OCI-M1 (cell line): ENCODE data around the gene PP2D1.
"Not testable (repeated sequence)": the region's sequence is repeated elsewhere in the genome, so short reads cannot be mapped to it uniquely, and the experiment has no call there.

Source experiments
- DNase-seq: peaks from one replicate; lab custom pipeline; 2025; lab: John Stamatoyannopoulos, UW

PP2D1 gene

DNA sequence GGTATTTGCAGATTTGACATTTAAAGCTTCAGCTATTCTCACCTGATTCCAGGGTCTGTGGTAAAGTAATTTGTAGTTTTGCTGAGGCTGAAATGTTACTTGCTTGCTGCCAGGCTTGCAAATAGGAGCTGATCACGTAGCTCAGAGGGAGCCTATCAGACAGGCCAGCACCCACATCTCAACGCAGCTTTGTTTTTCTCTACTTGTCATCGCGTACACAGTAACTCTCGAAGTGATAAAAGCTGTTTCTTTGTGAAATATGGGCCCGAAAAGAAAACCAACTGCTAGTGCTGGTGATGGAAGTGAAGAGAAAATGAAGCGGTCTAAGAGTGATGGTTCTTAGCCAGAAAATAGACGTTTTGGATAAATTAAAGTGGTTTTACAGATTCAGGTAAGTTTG is 41.7 kb downstream of the PP2D1 start:
- no peak for DNase-seq

DNA sequence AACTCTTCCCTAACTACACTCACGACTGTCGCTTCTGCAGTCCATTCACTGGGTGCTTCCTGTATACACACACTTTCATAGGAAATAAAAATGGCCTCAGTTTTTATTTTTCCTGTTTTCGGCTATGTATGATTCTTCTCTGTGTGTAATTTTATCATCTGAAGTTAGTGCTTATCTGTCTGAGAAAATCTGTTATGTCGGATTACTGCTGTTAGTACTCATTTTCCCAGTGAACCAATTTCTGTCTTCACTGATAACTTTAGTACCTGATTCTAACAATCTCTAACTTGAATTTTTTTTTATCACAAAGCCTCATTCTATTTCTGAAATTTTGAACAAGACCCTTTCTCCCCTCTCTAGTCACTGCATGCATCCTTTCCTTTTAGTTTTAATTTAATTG is 44.3 kb downstream of the PP2D1 start:
- DNase-seq: peak; percentile 14

DNA sequence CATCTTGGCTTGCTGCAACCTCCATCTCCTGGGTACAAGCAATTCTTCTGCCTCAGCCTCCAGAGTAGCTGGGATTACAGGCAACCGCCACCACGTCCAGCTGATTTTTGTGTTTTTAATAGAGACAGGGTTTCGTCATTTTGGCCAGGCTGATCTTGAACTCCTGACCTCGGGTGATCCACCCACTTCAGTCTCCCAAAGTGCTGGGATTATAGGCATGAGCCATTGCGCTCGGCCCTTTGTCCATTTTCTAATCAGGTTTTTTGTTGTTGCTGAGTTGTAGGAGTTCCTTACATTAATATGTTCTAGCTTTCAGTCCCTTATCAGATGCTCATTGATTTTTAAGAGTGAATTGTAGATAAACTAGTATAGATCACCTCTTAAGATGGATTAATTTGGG is 44.9 kb downstream of the PP2D1 start:
- DNase-seq: no peak

DNA sequence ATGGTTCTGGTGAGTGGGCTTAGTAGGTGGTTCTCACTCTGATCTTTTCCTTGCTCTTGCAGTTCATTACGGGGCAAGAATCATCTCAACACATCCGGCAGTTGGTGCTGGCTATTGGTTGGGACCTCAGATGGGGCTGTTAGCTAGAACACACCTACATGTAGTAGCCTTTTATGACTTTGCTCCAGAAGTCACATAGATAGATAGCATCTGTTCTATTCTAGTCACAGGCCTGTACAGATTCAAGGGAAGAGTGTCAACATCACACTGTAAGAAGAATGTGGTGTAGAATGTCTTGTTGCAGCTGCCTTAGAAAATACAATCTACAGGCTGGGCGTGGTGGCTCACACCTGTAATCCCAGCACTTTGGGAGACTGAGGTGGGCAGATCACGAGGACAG is 50.1 kb downstream of the PP2D1 start:
- DNase-seq: no peak

DNA sequence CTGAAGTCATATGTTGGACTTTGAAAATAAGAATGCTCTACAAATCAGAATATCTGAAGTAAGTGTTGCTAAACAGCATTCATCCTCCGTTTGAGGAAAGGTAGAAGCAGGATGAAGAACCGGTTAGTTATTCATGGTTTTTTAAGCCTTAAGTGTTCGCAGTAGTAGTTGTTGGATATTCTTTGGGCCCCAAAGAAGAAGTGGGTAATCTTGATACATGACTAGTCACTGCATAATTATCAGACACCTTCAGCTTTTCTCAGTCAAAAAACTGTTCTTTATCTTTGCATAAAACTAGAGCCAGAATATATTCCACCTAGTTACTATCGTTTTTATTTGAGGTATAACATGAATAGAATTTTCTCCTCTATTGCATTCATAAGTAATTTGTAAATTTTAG is 51.4 kb downstream of the PP2D1 start:
- peak; percentile 32 for DNase-seq

DNA sequence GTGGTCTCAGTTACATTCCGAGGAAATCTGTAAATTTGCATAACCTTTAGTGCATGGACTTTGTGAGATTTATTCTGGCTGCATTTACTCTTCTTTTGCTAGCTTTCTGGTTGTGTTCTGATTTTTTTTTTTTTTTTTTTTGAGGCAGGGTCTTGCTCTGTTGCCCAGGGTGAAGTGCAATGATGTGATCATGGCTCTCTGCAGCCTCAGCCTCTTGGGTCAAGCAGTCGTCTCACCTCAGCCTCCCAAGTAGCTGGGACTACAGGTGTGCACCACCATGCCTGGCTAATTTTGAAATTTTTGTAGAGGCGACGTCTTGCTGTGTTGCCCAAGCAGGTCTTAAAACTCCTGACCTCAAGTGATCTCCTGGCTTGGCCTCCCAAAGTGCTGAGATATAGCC is 52.6 kb downstream of the PP2D1 start:
- no peak for DNase-seq

DNA sequence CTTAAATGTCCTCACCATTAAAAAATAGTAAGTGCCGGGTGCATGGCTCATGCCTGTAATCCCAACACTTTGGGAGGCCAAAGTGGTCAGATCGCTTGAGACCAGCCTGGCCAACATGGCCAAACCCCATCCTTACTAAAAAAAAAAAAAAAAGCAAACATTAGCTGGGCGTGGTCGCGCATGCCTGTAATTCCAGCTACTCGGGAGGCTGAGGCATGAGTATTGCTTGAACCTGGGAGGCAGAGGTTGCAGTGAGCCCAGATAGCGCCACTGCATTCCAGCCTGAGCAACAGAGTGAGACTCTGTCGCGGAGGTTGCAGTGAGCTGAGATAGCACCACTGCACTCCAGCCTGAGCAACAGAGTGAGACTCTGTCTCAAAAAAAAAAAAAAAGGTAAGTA is 54.7 kb downstream of the PP2D1 start:
- not testable (repeated sequence) for DNase-seq

DNA sequence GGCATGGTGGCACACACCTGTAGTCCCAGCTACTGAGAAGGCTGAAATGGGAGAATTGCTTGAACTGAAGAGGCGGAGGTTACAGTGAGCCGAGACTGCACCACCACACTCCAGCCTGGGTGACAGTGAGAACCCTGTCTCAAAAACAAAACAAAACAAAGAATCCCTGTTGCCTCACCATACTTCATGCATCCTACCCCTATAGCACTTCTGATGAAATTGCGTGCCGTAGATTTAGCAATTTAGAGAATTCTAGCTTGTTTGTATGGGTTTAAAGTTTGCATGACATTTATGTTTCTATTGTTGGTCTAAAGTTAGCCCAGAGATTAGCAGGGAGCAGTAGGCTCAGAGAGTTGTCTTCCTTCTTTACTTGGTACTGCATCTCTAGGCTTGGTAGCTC is 57.4 kb downstream of the PP2D1 start:
- no peak for DNase-seq

DNA sequence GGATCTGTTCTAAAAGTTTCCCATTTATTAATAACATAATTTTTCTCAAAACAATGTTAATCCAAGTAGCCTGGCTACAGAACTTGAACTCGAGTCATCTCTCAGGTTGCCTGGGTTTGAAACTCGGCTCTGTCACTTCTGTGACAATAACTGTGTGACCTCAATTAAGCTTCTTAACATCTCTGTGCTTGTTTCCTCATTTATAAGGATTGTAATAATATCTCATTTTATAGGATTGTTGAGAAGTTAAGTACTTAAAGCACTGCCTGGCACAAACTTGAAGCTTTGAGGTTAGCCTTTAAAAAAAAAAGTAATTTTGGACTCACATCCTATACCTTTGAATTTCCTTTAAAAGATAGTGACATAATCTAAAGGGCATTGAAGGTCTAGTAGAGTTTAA is 61.7 kb downstream of the PP2D1 start:
- DNase-seq: no peak

DNA sequence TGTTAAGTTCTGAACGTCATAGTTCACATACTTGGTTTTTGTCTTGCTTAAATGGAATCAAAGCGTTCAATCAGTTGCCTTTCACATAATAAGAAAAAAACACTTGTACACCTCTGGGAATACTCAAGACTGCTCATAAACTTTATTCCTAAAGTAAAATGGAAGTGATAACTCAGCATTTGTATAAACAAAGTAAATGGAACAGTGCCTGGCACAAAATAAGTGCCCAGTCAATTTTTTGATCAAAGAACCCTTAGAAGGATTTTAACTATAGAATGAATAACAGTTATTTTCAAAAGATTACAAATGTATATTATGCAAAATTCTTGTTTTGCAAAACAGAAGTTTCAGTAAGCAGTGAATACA is 63.9 kb downstream of the PP2D1 start:
- no peak for DNase-seq

DNA sequence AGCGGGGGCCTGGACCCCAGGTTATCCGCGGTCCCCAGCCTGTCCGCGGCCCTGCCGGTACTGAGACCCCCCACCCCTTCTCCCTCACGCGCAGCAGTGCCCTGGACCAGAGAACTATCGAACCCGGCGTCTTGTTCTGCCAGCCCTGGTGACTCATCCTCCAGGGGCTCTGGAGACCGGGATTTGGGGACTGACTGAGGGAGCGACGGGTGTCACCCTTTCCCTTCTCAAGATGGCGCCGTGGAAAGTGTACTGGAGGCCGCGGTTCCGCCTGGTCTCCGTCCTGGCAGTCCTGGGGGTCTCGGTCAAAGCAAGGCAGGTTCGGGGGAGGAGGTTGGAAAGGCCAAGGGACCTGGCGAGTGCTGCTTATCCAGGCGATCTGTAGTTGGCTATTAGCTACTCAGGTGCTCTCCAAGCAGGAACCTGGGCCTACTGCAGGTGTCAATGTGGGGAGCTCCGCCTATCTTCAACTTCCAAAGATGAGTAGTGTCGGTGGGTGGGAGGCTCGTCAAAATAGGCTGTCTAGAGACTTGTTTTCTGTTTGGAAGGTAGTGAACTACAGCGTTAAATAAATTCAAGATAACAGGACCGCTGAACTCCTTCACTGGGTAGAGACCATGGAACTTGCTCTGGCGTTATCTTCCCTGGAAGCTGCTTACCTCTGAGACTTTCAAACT is 64.4 kb downstream of the PP2D1 start:
- DNase-seq: peak; percentile 78

DNA sequence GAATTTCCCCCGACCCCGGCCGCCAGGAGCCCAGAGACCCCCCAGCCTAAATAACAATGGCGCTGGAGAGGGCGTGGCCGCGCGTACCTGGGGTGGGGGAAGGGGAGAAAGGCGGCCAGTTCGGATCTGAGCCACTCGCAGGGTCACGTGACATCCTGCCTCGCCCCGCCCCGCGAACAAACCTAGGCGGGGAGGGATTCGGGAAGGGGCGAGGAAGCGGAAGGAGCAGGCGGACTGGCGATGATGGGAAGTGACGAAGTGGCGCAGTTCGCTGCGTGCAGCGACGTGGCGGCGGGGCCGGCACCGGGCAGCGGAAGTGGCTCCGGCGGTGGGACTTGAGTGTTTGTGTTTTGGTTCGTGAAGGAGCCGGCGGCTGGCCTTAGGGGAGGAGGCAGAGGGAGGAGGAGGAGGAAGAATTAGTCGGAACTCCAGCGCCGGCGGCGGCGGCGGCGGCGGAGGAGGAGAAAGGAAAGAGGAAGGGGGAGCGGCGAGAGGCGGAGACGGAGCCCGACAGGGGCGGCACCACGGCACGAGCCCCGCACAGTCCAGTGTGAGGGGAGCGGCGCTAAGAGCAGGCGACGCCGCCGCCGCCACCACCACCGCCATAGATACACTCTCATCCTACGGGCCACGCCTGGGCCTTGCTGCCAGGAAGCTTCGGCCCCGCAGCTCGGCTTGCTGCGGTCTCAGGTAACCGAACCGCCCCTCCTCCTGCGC is 65.1 kb downstream of the PP2D1 start, which contains the start of gene RAB5A:
Gene RAB5A, plus strand, starts transcription at position 266 of the 717 bp plus-strand sequence. CDS start 3,802 bp downstream, outside the sequence.
- DNase-seq: peak; percentile 99

DNA sequence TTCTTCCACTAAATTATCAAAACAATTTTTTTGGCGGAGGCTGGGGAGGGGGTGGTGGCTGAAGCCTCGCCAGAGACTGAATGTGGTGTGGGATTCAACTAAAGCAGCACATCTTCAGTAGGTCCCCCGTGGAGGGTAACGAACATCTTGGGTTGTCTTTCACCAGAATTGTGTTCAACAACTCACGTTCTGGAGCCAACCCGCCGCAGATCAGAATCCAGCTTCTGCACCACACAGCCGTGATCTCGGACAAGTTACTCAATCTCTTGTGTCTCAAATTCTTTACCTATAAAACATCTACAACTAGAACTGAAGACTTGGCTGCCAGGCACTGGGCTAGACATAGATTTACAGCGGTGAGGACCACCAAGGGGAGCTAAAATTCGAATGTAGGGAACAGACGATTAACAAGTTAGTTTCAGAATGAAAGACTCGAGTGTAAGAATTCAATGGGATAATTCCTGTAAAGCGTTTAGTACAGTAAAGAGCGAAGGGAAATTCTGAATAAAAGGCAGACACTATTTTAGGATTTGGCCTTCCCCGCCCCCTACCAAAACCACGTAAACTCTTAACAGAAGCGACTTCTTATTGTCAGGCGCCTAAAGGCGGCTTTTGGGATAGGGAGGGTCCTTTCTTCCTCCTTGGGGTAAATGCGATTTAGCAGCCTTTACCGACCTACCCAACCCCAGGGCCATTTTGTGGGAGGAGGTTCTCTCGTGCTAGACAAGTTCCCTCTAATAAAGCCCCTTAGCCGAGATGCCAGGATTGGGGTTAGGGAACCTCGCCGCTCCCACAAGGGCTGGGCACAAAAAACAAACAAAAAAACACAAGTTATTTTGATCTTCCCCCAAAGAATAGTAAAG is 65.9 kb downstream of the PP2D1 start:
- peak; percentile 74 for DNase-seq

DNA sequence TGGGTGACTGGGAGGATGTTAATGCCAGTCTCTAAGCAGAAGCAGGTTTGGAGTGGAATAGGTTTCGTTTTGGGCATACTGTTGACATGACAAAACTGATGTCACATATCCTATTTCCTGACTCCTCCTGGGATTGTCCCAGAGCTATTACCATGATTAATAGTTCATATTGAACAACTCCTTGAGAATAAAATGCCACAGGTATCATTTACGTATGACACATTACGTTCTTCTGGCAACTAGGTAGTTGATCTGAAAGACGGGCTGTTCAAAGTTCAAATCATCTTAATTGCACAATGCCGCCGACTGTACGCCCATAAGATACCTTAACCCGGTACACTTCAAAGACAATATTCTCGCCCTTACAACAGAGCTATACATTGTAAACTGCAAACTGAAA is 66.5 kb downstream of the PP2D1 start:
- no peak for DNase-seq

DNA sequence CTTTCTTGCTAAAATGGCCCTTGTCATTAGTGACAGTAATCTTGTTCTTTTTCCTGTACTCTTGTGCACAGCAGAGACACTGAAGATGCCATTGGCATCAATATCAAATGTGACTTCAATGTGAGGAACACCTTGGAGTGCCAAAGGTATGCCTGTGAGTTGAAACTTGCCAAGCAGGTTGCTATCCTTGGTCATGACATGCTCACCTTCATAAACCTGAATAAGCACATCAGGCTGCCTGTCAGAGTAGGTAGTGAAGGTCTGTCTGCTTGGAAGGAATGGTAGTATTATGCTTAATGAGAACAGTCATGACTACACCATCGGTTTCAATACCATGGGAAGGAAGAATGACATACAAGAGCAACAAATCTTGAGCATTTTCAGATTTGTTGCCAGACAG is 71.4 kb downstream of the PP2D1 start:
- DNase-seq: no peak

DNA sequence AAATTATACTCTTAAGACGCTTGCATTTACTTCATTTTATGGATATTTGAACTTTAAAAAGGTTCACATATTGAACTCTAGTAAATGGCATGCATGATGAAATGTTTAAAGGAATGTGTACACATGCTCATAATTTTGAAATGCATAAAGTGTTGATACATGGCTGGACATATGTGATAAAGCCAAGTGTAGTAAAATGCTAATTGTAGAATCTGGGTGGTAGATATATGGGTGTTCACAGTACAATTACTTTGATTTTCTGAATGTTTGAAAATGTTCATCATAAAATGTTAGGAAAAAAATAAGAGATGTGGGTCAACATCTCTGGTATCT is 73.8 kb downstream of the PP2D1 start:
- DNase-seq: no peak

DNA sequence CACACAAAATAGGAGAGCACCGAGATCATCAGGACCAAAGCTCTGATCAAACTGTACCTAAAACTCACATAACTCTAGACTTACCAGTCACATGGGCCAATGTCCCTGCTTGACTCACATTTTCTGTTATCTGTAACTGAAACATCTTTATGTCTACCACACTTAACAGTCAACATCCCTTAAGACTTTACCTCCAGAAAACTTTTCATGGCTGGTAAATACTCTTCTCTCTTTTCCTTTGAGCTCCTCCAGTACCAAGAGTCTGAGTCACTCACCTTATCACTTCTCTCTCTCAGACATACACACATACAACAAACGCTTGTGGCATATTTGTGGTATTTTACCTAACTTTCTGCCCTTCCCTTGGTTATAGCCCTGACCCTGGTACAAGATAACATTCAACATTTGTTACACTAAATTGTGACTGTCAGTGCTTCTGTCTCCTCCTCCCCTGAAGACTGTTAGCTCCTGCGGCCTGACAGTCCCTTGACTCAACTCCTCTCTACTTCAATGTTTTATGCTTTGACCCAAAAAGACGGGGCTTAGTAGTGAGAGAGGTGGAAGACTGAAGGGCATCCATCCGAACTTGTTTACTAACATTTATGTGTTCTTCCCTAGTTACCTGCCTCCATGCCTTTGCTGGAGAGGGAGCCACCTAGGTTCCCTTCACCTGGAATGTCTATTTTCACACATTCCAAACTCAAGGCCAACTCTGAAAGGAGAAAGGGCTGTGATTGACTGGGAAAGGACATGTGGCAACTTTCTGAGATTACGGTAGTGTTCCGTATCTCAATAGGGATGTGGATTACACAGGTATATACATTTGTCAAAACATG is 74.4 kb downstream of the PP2D1 start:
- DNase-seq: peak; percentile 79
